NCI-H2107 (cell line): ENCODE data around the gene PAK1.
"Not testable (repeated sequence)": the region's sequence is repeated elsewhere in the genome, so short reads cannot be mapped to it uniquely, and the experiment has no call there.

Source experiments
- DNase-seq: peaks from one replicate; lab custom pipeline; 2025; lab: John Stamatoyannopoulos, UW

PAK1 gene

DNA sequence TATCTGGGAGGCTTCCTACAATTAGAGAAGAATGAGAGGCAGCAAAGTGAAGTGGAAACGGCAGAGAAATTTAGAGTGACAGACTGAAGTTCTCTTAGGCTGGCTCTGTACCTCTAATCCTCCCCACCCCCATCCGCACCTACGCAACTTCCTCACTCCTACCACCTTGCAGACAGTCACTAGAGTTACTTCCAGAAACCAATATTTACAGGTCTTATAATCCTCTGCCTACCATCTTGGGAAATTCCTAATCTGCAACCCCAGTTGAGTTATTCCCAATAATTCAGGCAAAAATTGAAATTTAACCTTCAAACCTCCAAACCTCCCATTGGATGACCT is 71.7 kb downstream of the PAK1 start:
- no peak for DNase-seq

DNA sequence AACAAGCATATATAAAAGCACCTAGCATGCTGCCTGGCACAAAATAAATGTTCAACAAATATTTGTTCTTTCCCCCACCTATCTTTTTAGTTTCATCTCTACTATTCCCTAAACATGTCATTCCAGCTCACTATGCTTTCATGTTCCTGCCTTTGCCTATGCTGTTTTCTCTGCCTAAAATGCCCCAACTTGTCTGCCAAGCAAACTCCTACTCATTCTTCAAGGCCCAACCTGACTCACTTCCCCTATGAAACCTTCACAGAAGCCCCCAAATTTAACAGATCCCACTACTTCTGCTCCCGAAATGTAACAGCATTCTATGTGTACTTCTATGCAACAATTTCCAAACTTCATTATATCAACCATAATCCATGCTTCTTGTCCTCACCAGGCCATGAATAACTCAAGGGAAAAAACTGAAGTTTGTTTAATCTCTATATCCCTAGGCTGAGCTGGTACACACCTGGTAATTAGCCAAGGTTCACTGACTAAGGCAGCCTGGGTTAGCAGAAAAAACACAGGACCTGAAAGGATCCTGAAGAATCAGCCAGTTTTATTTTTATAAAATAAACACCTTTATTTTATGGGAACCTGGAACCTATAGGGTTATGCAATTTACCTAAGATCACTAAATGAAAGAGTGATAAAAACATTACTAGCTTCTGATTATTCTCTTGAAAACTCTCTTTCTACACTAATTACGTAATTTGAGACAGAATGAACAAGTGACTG is 72.2 kb downstream of the PAK1 start:
- DNase-seq: no peak

DNA sequence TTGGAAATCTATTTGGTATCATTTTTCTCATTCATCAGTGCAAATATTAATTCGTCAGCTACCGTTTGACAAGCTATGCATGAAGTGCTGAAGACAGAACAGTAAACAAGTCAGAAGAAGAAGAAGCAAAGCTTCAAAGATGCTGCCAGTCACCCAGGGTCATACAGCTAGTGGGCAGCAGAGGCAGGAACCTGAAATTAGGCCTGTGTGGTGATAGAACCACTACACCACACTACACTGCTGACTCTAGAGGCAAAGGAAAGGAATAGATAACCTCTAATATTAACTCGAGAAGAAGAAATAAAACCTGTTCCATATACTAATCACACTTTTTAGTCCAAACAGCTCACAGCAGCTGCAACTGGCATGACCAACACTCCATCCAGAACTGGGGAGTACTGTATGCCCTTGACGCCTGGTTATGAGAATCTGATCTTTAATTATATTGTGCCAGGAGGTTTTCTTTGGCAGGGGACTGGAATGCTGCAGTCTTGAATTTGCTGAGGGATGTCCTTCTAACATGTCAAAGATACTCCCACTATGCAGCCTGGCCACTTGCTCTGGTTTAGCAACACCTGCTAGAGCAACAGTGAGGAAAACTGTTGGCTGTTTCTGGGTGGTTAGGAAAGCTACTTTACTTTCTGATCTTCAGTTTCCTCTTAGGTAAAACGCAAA is 73.0 kb downstream of the PAK1 start:
- DNase-seq: no peak

DNA sequence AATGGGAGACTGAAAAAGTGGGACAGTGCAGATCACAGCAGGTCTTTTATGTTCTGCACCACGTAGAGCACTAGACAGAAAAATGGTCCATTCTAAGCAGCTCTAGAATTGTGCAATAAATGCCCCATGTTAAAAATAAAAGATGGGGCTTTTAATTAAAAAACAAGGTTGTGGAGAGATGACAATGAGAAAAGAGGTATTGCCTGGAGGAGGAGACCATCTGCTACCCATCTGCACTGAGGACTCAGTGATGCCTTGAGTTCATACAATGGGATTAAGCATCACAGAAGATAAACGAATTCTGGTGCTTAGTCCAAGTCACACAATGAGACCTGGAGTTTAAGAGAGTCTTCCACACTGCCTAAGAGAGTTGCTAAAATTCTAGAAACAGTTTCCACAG is 73.6 kb downstream of the PAK1 start:
- no peak for DNase-seq

DNA sequence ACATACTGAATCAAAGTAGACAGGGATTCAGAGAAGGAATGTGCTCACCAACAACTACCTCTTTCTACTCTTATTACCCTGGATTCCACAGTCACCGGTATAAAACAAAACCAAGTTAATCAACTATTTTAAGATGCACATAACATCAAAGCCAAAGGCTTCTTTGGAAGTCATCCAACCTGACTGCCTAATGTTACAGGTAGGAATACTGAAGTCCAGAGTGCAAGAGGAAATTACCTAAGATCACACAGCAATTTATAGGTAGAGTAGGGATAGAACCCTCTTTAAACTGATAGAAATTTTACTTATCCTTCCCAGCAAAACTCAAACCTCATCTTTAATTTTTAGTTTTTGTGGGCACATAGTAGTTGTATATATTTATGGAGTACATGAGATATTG is 76.3 kb downstream of the PAK1 start:
- DNase-seq: no peak

DNA sequence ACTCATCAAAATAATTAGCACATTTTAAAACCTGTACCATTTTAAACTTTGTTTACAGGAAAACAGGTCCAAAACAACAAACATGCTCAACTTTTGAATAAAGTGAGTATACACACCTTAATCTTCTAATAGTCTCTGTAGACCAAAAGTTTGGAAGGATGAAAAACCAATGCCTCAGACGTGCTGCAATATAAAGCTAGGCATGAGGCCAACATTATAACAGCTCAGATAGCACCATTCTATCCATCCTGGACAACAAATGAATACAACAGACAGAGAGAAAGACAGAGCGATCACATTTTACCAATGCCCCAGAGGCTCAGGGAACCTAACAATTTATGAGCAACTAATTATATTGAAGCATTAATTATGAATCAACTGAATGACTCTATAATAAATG is 77.0 kb downstream of the PAK1 start:
- no peak for DNase-seq

DNA sequence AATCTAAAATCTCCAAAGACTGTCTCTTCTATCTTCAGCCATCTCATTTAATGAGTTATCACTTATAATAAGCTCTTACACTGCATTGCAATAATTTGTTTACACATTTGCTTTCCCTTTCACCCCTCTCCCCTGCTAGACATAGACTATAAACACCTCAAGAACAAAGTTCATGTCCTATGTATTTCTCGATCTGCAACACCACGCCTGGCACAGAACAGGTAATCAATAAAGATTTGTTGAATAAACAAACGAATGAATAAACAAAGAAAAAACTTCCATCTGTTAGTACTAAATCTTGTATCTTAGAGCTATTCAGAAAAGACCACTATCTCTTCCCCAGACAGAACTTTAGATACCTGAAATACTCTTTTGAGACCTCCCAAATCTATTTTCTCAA is 77.6 kb downstream of the PAK1 start:
- no peak for DNase-seq

DNA sequence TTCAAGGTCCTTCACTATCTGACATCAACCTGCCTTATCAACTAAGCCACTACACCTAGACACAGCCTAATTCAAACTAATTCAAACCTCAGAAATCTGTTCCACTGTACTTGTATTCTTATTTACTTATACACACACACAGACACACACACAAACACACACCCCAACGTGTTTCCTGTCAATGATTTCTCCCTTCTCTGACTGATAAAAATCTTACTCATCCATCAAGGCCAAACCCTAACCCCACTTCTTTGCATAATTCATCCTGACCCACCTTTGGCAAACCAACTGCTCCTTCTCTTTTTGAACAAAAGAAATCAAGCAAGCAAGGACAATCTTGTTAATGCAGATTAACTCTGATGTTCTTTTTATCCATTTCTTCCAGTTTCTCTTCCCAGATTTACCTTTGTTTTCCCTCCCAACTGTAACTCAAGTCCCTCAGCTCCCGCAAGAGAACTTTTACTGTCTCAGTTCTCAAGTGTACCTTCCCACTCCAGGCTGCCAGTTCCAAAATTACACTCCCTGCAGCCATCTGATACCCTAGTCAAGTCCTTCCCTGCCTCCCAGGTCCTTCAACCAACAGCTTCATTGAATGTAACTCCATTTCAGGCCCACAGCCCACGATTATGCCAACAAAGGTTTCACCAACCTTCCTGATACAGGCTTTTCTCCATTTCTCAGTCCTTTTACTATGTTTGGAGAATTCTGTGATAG is 78.3 kb downstream of the PAK1 start:
- DNase-seq: peak; percentile 8

DNA sequence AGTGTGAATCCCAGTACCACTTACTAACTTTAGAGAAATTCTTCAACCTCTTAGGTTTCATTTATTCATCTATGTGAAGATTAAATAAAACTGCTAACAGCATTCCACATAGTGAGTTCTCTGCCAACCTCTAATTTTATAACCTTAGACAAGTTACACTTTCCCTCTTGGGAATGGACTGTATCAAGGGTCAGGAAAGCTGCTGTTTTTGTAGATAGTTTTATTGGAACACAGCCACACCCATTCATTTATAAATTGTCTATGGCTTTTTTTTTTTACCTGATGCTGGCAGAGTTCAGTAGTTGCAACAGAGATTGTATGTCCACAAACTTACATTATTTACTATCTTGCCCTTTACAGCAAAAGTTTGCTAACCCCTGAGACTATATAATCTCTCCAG is 81.1 kb downstream of the PAK1 start:
- DNase-seq: no peak

DNA sequence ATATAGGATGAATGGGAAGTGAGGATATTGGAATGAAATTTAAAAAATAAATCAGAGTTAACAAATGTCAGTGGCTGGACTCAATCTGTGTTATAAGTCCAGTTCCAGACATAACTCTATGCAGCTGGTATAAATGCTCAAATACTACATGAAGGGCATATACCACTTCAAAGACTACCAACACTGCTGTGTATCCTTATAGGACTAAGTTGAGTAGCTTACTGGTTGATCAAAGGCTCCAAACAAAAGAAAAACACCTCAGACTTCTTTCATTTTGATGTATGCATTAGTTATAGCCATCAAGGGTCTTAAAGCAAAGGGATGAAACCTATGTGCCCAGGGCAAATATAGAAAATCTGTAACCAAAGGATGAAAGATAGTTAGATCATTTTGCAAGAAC is 86.2 kb downstream of the PAK1 start:
- no peak for DNase-seq

DNA sequence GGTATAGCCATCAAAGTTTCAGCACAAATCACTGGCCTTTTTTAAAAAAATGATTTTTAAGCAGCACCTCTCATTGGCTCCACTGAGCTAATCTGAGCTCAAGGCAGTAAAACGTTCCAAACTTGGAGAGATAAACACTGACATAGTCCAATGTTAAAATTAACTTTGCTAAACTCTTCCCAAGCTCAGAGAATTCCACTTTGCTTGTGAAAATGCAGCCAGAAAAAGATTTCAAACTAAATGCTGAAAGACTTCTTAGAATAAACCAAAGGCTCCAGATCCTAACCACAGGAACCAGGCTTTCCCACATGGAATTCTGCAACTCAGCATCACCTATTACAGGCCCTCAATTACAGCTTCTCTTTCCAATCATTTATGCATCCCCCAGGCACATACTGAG is 87.7 kb downstream of the PAK1 start:
- no peak for DNase-seq

DNA sequence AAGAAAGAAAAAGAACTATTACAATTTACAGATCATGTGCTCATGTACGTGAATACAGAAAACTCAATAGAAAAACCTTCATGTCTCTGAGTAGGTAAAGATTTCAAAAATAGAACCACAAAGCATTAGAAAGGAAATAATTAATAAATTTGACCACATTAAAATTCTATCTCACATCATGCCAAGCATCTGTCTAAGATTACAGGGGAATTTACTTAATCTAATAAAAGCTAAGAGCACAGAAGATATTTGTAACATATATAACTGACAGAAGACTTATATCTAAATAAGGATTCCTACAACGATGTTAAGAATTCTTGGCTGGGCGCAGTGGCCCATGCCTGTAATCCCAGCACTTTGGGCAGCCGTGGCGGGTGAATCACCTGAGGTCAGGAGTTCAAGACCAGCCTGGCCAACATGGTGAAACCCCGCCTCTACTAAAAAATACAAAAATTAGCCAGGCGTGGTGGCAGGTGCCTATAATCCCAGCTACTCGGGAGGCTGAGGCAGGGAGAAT is 88.6 kb downstream of the PAK1 start:
- not testable (repeated sequence) for DNase-seq

DNA sequence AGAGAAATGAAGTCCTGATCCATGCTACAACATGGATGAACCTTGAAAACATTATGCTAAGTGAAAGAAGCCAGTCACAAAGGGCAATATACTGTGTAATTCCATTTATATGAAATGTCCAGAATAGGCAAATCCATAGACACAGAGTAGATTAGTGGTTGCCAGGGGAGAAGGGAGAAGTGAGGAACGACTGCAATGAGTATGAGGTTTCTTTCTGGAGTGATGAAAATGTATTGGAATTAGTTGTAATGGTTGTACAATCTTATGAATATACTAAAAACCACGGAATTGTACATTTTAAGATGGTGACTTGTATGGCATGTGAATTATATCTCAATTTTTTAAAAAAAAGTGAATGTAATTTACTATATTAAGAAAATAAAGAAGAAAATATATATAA is 89.3 kb downstream of the PAK1 start:
- no peak for DNase-seq

DNA sequence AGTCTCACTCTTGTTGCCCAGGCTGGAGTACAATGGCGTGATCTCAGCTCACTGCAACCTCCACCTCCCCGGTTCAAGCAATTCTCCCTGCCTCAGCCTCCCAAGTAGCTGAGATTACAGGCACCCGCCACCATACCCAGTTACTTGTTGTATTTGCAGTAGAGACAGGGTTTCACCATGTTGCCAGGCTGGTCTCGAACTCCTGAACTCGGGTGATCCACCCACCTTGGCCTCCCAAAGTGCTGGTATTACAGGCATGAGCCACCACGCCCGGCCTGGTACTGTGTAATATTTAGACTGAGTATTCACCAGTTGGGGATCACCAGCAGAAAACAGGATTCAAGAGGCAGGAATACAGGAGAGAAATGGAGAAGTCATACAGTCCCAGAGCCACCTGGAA is 90.5 kb downstream of the PAK1 start:
- DNase-seq: not testable (repeated sequence)

DNA sequence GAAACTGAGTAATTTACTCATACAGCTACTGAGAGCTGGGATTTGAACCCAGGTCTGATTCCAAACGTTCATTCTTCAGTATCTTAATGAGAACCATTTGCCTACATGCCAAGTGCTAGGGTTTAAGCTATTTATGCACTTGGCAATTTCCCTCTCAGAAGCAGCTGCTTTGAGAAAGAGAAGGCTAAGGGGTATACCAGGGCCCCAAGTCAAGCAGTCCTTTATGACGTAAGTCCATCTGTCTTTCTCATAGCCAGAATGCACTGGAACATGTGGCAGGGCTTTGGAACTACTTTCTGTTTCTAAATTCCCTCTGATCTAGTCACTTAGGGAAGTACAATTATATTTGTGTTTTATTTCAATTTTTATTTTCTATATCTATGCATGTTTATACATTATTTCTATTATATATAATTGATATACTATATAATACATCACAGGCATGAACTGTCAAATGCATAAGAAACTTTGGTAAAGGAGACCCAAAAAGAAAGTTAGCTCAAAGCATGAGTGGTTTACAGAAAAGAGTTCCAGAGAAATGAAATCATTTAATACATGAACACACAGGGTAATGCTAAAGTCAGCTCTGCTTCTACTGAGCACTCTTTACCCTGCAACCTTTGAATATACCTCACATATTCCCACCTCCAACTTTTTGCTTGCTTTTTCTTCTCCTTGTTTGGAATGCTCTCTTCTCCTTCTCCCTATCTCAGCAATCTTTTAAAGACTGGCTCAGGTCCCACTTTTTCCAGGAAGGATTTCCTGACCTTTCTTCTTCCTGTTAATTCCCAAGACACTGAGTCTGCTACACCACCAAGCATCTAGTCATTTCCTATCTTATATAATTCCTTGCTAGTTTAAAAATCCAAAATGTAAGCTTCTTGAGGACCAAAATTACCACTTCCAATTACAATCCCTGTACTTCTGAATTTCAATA is 91.9 kb downstream of the PAK1 start:
- DNase-seq: no peak

DNA sequence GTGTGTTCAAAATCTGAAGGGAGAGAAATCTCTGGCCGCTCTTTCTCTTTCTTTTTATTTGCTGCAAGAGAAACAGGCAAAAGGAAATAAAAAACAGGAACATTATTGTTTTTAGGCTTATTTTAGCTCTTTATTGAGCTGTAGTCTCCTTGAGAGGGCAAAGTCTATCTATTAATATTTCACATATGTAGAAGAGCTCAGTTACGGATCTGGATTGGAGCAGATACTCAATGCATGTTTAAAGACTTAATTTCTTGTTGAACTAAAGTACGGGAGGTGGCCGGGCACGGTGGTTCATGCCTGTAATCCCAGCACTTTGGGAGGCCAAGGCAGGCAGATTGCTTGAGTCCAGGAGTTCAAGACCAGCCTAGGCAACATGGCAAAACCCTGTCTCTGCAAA is 94.0 kb downstream of the PAK1 start:
- no peak for DNase-seq

DNA sequence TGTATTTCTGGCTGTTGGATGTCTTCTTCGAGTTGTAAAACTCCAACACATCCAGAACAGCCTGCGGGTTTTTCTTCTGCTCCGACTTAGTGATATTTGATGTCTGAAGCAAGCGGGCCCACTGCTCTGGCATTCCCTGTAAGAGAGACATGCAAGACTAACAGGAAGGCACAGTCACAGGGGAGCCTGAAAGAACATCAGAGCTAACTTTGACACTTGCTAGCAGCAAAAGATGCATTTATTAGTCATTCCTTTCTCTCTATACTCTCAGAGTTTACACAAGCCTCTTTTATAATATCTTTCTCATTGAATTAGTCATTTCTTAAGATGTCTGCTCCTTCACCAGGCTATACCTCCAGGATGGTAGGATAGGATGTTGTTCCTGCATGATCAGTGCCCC is 94.6 kb downstream of the PAK1 start:
- no peak for DNase-seq

DNA sequence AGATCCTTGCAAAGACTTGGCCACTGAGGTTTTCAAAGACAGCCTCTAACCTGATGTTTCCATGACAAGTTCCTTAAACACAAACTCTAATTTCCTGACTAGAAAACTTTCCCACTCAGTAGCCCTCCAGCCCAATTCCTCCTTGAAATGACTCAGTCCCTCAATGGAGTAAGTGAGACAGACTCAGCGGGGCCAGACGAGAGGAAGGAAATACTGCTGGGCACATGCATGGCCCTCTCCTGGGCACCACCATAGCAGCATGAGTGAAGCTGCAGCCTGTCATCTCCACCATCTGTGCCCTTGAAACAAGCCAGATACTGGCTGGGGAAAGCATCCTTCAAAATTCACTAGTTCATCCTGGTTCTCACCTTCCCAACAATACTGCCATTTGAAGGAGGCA is 96.2 kb downstream of the PAK1 start:
- no peak for DNase-seq

DNA sequence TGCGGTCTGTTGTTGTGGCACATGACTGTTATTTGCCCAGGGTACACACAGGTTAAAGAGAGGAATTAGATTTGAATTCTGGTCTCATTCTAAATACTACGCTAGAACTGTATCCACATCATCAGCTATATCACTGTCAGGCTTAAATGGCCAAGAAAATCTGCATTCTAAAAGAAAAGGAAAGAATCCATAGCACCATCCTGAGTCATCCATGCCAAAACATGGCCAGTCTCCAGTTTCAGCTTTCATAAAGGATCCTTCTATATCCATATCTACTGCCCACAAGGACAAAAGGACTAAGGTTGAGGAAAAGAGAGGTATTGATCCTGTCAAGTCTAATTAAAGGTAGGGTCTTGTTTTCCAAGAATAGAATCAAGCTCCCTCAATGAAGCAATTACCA is 98.8 kb downstream of the PAK1 start:
- DNase-seq: no peak

DNA sequence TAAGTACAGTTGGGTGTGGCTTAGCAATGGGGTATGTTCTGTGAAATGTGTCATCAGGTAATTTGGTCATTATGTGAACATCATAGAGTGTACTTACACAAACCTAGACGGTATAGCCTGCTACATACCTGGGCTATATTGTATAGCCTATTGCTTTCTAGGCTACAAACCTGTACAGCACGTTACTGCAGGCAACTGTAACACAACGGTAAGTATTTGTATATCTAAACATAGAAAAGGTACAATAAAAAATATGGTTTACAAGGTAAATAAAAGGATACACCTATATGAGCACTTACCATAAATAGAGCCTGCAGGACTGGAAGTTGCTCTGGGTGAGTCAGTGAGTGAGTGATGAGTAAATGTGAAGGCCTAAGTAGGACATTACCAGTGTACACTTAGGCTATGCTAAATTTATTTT is 99.3 kb downstream of the PAK1 start:
- DNase-seq: no peak

DNA sequence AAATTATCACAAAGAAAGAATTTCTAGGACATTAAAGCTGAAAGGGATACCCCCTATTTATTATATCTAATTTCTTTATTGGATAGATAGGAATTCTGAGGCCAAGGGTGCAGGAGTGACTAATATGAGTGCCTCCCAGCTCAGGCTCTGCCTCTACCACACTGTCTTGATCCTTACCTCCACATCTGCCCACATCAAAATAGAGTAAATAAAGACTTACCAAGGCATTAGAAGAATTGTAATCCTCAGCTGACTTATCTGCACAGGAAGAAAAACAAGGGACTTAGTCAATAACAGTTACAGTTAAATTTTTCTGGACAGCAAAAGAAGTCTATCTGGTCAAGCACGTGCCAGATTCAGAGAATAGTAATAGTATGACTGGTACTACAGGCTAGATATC is 99.8 kb downstream of the PAK1 start:
- no peak for DNase-seq

DNA sequence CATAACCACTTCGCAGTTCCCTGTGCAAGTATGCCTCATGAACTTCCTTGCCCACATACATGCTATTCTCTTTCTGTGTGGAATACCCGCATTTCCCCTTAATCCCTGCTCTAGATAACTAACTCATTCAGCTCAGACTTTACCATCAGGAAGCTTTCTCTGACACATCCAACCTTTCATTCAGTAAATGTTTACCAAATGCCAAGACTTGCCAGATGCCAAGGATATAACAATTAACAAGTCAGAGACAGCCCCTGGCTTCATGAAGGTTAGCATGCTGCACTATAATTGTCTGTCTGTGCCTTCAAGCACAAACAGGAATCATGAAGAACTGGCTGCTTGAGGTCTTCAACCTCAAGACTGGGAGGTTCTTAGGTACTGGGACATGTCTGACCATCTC is 101.2 kb downstream of the PAK1 start:
- DNase-seq: no peak
